Fibroblast of the aortic adventitia (primary cell): ENCODE data around the gene WDR17. TPM values are rescaled to one million over a fixed set of nuclear protein-coding genes. Genes with fewer than 3 reads are reported as not detected.

Experiments used
- DNase-seq: peaks from one replicate; pipeline ENCODE4 v3.0.0-alpha.2; 2010; ENCODE audit warnings: low read depth
- H3K4me3 ChIP-seq: 2 replicates; pipeline ENCODE4 v1.5.1; 2011; ENCODE audit warnings: low read depth, mild to moderate bottlenecking, control low read depth, low read length, moderate library complexity
- total RNA-seq: library from RNA; depleted of rRNA; stranded (reverse); fragments of >200 nt; gene quantifications from 2 replicates; pipeline ENCODE4 v1.2.3, GENCODE V29; 2012; ENCODE audit warnings: low replicate concordance
- TF ChIP-seq, protein P1 (sequence below): IDR thresholded peaks from 2 replicates; pipeline ENCODE4 v1.5.1; 2011; ENCODE audit warnings: mild to moderate bottlenecking, low read length, control low read depth, inconsistent platforms; ENCODE audit not compliant: insufficient read depth

WDR17 gene
- total RNA-seq, 1 donor = 2.6 TPM

DNA sequence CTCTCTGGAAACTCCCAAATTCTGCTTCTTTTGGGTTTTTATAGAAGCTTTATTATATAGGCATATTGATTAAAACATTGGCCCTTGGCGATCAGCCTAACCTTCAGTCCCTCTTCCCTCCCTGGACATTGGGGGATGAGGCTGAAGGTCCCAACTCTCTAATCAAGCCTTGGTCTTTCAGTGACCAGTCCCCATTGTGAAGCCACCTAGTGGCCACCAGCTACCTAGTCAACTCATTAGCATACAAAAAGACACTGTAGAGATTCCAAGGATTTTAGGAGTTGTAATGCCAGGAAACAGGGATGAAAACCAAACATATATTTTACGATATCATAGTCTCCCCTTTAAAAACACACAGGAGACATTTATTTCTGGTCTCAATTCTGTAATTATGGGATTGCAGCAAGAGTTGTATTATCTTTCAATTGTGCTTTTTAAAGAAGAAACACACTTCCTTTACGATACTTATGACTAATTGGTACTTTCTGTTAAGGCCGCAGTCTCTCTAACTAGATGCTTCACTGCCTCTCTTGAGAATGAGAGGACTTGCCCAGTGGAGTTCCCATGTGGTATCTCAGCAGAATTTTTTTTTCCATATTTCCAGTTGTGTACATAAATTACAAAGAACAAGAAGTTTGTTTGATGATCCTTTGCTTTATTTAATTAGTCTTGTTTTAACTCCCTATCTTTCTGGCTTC lies 58.2 kb downstream of the WDR17 start:
- TF ChIP-seq, protein P1, sequence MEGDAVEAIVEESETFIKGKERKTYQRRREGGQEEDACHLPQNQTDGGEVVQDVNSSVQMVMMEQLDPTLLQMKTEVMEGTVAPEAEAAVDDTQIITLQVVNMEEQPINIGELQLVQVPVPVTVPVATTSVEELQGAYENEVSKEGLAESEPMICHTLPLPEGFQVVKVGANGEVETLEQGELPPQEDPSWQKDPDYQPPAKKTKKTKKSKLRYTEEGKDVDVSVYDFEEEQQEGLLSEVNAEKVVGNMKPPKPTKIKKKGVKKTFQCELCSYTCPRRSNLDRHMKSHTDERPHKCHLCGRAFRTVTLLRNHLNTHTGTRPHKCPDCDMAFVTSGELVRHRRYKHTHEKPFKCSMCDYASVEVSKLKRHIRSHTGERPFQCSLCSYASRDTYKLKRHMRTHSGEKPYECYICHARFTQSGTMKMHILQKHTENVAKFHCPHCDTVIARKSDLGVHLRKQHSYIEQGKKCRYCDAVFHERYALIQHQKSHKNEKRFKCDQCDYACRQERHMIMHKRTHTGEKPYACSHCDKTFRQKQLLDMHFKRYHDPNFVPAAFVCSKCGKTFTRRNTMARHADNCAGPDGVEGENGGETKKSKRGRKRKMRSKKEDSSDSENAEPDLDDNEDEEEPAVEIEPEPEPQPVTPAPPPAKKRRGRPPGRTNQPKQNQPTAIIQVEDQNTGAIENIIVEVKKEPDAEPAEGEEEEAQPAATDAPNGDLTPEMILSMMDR = peak; percentile 63
- DNase-seq = peak; percentile 8
- no peak overlapping the region for H3K4me3 ChIP-seq

DNA sequence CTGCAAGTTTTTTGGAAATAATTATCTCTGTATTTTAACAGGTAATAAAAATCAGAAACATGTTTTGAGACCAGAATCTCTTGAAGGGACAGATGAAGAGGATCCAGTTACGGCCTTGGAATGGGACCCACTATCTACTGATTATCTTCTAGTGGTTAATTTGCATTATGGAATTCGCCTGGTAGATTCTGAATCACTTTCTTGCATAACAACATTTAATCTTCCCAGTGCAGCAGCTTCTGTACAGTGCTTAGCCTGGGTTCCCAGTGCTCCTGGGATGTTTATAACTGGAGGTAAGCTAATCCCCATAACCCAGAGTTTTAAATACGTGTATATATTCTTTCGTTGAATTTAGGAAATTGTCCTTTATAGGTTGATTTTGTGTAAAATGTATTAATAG lies 59.4 kb downstream of the WDR17 start:
- H3K4me3 ChIP-seq = no peak overlapping the region
- no peak for DNase-seq
- TF ChIP-seq, protein P1 = no peak

DNA sequence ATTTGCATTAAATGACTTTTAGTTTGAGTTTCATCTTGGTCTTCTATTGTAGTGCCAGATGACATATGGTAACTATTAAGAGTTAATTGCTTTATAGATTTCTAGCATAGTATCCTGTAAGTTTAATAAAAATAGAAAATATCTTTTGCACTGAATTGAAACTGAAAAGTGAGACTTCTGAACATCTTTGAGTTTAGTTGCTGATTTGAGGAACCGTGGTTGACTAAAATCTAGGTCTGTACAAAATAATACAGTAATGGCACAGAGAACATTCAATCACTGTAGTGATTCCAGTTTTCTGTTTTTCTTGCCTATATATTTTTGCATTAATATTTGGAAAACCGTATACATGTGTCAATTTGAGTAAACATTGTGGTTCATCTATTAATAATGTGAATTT lies 69.0 kb downstream of the WDR17 start:
- TF ChIP-seq, protein P1 = no peak
- no peak overlapping the region for H3K4me3 ChIP-seq
- DNase-seq = no peak

DNA sequence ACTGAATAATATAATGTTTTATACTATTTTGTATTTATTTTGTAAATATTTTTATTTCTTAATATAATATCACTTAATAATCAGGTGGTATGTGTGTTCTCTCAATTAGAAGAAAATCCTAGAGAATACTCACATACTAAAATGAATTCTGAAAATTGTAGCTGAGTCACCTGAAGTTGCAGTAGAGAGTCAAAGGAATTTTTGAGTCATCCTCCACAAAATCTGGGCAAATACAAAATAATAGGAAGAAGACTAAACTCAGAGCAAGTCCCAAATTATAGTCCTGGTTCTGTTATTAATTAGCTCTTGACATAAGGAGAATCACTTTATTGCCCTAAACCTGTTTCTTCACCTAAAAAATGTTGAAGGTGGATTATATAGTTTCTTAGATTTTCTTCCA lies 72.0 kb downstream of the WDR17 start:
- DNase-seq = peak; percentile 57
- TF ChIP-seq, protein P1 = no peak

DNA sequence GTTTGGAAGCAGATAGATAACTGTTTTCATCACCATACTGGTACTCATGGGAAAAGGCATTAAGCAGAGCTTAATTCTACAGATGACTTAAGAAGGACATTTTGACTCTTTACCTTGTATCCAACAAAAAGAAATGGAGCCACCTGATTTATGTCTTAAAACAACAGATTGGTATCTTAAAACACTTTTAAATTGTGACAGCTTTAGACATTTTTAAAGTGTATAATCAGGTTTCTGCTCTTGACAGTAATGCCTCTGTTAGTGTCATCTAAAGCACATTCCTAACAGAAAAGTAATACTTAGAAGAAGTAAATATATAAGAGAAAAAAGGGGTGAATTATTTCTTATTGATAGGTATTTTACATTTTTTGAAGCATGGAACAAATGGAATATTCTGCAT lies 73.9 kb downstream of the WDR17 start:
- TF ChIP-seq, protein P1 = no peak
- no peak for DNase-seq
- H3K4me3 ChIP-seq = no peak overlapping the region

More for the DNA sequence above, 72.0 kb downstream of the WDR17 start:
- H3K4me3 ChIP-seq = no peak overlapping the region

DNA sequence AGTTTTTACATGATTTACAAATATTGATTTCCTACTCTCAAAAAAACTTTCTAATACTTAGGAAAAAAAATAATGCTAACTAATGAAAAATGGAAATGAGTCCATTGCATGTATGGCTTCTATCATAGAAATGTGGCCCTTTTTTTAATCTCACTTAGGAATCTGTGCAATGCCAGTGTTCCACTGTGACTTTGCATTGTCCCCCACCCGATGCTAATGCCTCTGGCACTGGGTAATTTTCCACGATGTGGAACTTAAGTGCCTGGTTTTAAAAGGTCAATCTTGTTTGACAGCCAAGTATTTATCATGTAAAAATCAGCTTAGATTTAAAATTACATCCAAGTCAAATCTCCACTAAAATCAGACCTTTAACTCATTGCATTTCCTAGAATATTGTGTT lies 76.6 kb downstream of the WDR17 start:
- TF ChIP-seq, protein P1 = no peak
- DNase-seq = no peak
- H3K4me3 ChIP-seq = no peak overlapping the region
